DND-41 (cell line): Measurements from ENCODE around the gene CNTNAP5.

Experiments
- CTCF ChIP-seq: IDR thresholded peaks from 2 replicates; pipeline ENCODE4 v1.5.1; 2012; ENCODE audit warnings: borderline replicate concordance, low read length, moderate library complexity, mild to moderate bottlenecking; ENCODE audit not compliant: poor library complexity, severe bottlenecking; ENCODE audit errors: extremely low read depth
- EZH2 ChIP-seq: IDR thresholded peaks from 3 replicates; pipeline ENCODE4 v1.6.1; 2012; ENCODE audit warnings: borderline replicate concordance, low read depth, mild to moderate bottlenecking, moderate library complexity, low read length, inconsistent platforms; ENCODE audit not compliant: severe bottlenecking

DNA sequence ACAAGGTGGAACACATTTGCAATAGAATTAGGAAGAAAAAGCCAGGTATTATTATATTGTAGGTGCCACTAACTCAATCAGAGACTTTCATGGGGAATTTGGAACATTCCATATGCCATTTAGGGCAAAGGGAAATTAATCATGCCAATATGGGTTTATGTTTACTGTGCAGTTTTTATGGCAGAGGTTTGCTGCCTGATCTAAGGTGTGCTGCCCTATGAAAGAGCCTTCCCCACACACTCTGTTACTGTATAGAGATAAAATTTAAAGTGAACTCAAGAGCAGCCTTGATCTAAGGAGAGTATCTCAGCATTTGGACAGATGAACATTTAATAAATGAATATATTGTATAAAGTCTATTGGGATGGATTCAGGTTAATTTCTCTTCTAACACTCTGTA is 771.6 kb downstream of the CNTNAP5 start:
- TF ChIP-seq CTCF: no peak
- no peak for TF ChIP-seq EZH2
